Ovary (tissue), 3 donors: ENCODE measurements around the gene FEZF2.

Experiments used
- CTCF ChIP-seq, 3 donors: fragments of 450-650 bp in 2 of 3; fragments of 200-600 bp in 1 of 3; IDR thresholded peaks; one replicate each; pipeline versions ENCODE4 v1.5.1 to v1.8.0; 2016 to 2022; ENCODE audit warnings: antibody characterized with exemption in 3 of 3, mild to moderate bottlenecking in 1 of 3
- EP300 ChIP-seq: sonication (generic); formaldehyde crosslinking; IDR thresholded peaks from one replicate; pipeline ENCODE4 v1.6.1; 2017; ENCODE audit warnings: antibody characterized with exemption
- POLR2A ChIP-seq: fragments of 450-650 bp; IDR thresholded peaks from one replicate; pipeline ENCODE4 v1.6.1; 2017; ENCODE audit warnings: antibody characterized with exemption, mild to moderate bottlenecking, moderate library complexity
- donor health status: DM: no; HTN: no; CAD: no.

GRCh38 chr3:62378921-62379320, 5.6 kb upstream of the FEZF2 start:
- TF ChIP-seq CTCF (IDR thresholded peaks at IDR 0.05) = no peak
- no peak for TF ChIP-seq POLR2A
- TF ChIP-seq EP300 = no peak
